GM23248 (cell line): Measurements from ENCODE around the gene XPNPEP1.

Source experiments
- EZH2 ChIP-seq: fragments of 200-600 bp; sonication (generic); IDR thresholded peaks from 2 replicates; pipeline ENCODE4 v1.6.1; 2018; ENCODE audit warnings: antibody characterized with exemption, mild to moderate bottlenecking; ENCODE audit not compliant: insufficient read depth, poor library complexity, severe bottlenecking
- EZH2phosphoT487 ChIP-seq: fragments of 200-600 bp; sonication (generic); IDR thresholded peaks from 2 replicates; pipeline ENCODE4 v1.6.1; 2018; ENCODE audit warnings: antibody characterized with exemption, moderate library complexity, mild to moderate bottlenecking, low read depth; ENCODE audit not compliant: insufficient read depth

- TF ChIP-seq EZH2 (no peak), EZH2phosphoT487 (no peak)
Observed at GRCh38 chr10:109964318-109964717, 41.0 kb upstream of the XPNPEP1 start.
